Measurements from ENCODE around the gene MAML2.

- TF ChIP-seq CTCF (IDR thresholded peaks at IDR 0.05) = peak; percentile 78 to 98 (median 84)
- no peak for TF ChIP-seq POLR2A (IDR thresholded peaks at IDR 0.05)
These were observed at the start of gene MAML2 for GRCh38 chr11:96342961-96343711.
